Measurements from ENCODE around the gene ATXN1.
A peak's percentile ranks its signal among the peaks of the same experiment; 100 is the strongest.

ATXN1 gene

DNA sequence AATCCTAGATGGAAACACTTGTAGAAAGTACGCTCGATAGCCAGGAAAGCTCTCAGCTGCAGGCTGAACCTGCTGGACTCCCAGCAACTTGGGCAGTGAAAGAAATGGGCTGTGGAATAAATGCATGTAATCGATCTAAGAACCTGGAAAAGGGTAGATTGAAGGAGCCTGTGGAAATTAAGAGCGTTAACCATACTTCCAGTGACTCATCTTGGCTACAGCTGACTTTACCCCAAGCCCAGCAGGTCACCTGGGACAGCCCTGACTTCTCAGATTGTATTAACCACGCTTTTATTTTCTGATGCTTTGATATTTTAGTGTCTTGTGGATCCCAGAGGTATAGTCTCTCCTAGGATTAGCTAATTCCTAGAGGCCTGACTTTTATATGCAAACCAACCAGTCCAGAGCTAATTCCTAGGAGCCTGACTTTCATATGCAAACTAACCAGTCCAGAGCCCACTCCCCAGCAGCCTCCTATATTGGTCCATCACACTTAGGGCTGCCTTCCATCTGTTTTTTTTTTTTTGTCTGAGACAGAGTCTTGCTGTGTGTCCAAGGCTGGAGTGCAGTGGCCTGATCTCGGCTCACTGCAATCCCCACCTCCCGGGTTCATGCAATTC lies 436.5 kb downstream of the ATXN1 start:
- Histone ChIP-seq H3K36me3 (ENCODE audit: control insufficient read depth in 2 of 2, insufficient read depth in 1 of 2, low read length in 2 of 2) (peaks cover 0 to 20% of the 10 kb centered on the region in 2 experiments; a peak in 2 of 3 replicates), H3K4me1 (ENCODE audit: control insufficient read depth, insufficient read depth, low read length) (peaks cover 11% of the 10 kb centered on the region), H3K4me3 (ENCODE audit: low read depth, low read length) (no peak overlapping the region), H3K9me3 (ENCODE audit: control insufficient read depth, insufficient read depth, low read depth, low read length) (no peaks in the 10 kb centered on the region), H3K27ac (ENCODE audit: extremely low read depth, low read depth, low read length) (no peak overlapping the region)
- POLR2A ChIA-PET: no interaction called here
- CTCF ChIA-PET: interaction anchor here (0.6 to 8.5 kb wide), 10 partner anchors 8 to 1798 kb away, joined by 3 to 86 read pairs (median 3); no protein-coding TSS in a partner anchor
- TF ChIP-seq ZNF341 (tag by site-specific recombination; IDR thresholded peaks at IDR 0.05; ENCODE audit: low read depth): no peak
- peak; percentile 85 for TF ChIP-seq MYNN (tag by site-specific recombination; IDR thresholded peaks at IDR 0.05; ENCODE audit: borderline replicate concordance)
- peak; percentile 52 for TF ChIP-seq ZBTB17 (tag by site-specific recombination; IDR thresholded peaks at IDR 0.05)

- CTCF ChIA-PET: interaction anchor here (0.6 to 8.5 kb wide), 9 partner anchors 7 to 444 kb away, joined by 3 to 86 read pairs (median 3); no protein-coding TSS in a partner anchor
- TF ChIP-seq ZNF677 (tag by site-specific recombination; IDR thresholded peaks at IDR 0.05) (no peak), MYNN (tag by site-specific recombination; IDR thresholded peaks at IDR 0.05; ENCODE audit: borderline replicate concordance) (no peak), MEIS1 (CRISPR knock-in tag; IDR thresholded peaks at IDR 0.05; ENCODE audit: borderline replicate concordance) (no peak)
- TF ChIP-seq, protein P1, sequence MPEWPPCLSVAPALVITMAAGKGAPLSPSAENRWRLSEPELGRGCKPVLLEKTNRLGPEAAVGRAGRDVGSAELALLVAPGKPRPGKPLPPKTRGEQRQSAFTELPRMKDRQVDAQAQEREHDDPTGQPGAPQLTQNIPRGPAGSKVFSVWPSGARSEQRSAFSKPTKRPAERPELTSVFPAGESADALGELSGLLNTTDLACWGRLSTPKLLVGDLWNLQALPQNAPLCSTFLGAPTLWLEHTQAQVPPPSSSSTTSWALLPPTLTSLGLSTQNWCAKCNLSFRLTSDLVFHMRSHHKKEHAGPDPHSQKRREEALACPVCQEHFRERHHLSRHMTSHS (tag by site-specific recombination; IDR thresholded peaks at IDR 0.05): no peak
- POLR2A ChIA-PET: no interaction called here
Observed at GRCh38 chr6:16324184-16324583, 437.1 kb downstream of the ATXN1 start.

DNA sequence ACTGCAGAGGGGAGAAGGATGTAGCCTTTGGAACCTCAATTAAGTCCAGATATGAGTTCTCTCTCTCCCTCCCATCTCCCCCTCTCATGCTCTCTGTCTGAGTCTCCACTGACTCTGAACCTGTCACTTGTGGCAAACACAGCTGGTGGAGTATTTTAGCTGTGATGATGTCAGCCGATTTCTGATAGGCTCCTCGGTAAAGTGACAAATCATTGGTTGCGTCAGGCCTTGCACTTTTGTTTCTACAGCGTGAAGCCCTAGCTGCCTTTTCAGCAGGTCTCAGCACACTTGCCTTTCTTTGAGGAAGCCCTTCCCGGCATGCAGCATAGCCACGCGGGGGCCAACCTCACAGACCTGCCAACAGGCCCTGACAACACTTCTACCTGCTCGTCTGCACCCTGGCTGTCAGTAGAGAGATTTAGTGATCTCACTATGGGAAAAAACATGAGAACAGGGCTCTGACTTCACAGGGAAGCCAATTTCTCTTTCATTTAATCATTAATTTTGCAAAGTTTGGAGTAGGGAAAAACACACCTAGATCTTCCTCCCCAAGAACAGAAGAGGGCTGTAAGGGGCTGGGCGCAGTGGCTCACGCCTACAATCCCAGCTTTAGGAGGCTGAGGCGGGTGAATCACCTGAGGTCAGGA lies 438.5 kb downstream of the ATXN1 start:
- Histone ChIP-seq H3K36me3 (ENCODE audit: control insufficient read depth in 2 of 2, insufficient read depth in 1 of 2, low read length in 2 of 2) (peaks cover 0 to 19% of the 10 kb centered on the region in 2 experiments; a peak in 2 of 3 replicates), H3K9me3 (ENCODE audit: control insufficient read depth, insufficient read depth, low read depth, low read length) (no peaks in the 10 kb centered on the region), H3K4me3 (ENCODE audit: low read depth, low read length) (no peak overlapping the region), H3K4me1 (ENCODE audit: control insufficient read depth, insufficient read depth, low read length) (peaks cover 11% of the 10 kb centered on the region), H3K27ac (ENCODE audit: extremely low read depth, low read depth, low read length) (peak overlapping the region; percentile 40; the same call in 1 of the 2 replicates)
- CTCF ChIA-PET: interaction anchor here (0.6 to 8.5 kb wide), 6 partner anchors 10 to 180 kb away, joined by 3 to 86 read pairs (median 3); no protein-coding TSS in a partner anchor
- POLR2A ChIA-PET: interaction anchor here (0.6 to 1.4 kb wide), 2 partner anchors 45 to 194 kb away, joined by 3 to 4 read pairs; no protein-coding TSS in a partner anchor
- TF ChIP-seq ZNF404 (tag by site-specific recombination; IDR thresholded peaks at IDR 0.05) (no peak), ZNF132 (tag by site-specific recombination; IDR thresholded peaks at IDR 0.05; ENCODE audit: borderline replicate concordance) (no peak), ZNF239 (tag by site-specific recombination; IDR thresholded peaks at IDR 0.05) (no peak), ZSCAN16 (tag by site-specific recombination; IDR thresholded peaks at IDR 0.05) (no peak), ZNF677 (tag by site-specific recombination; IDR thresholded peaks at IDR 0.05) (no peak), ZBTB44 (tag by site-specific recombination; IDR thresholded peaks at IDR 0.05) (0 out of 2 replicates have a peak, but pooled peaks have one; percentile 25), ZNF561 (tag by site-specific recombination; IDR thresholded peaks at IDR 0.05; ENCODE audit: borderline replicate concordance) (no peak), HIC1 (tag by site-specific recombination; IDR thresholded peaks at IDR 0.05) (no peak), ZNF24 (tag by site-specific recombination; IDR thresholded peaks at IDR 0.05) (peak; percentile 64; the same call in 1 of the 2 replicates), ZNF654 (tag by site-specific recombination; IDR thresholded peaks at IDR 0.05; ENCODE audit: low read depth) (no peak), ZBTB48 (tag by site-specific recombination; IDR thresholded peaks at IDR 0.05) (no peak), ZNF621 (tag by site-specific recombination; IDR thresholded peaks at IDR 0.05) (no peak), ZNF560 (tag by site-specific recombination; IDR thresholded peaks at IDR 0.05; ENCODE audit: borderline replicate concordance) (no peak), RBAK (tag by site-specific recombination; IDR thresholded peaks at IDR 0.05) (no peak), ZNF501 (tag by site-specific recombination; IDR thresholded peaks at IDR 0.05) (no peak)
- TF ChIP-seq, protein P2, sequence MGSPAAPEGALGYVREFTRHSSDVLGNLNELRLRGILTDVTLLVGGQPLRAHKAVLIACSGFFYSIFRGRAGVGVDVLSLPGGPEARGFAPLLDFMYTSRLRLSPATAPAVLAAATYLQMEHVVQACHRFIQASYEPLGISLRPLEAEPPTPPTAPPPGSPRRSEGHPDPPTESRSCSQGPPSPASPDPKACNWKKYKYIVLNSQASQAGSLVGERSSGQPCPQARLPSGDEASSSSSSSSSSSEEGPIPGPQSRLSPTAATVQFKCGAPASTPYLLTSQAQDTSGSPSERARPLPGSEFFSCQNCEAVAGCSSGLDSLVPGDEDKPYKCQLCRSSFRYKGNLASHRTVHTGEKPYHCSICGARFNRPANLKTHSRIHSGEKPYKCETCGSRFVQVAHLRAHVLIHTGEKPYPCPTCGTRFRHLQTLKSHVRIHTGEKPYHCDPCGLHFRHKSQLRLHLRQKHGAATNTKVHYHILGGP (tag by site-specific recombination; IDR thresholded peaks at IDR 0.05): no peak

More at GRCh38 chr6:16324184-16324583, 437.1 kb downstream of the ATXN1 start:
- no peaks in the 10 kb centered on the region for H3K9me3 ChIP-seq (ENCODE audit: control insufficient read depth, insufficient read depth, low read depth, low read length)
- peaks cover 0 to 20% of the 10 kb centered on the region in 2 experiments; a peak in 2 of 3 replicates for H3K36me3 ChIP-seq (ENCODE audit: control insufficient read depth in 2 of 2, insufficient read depth in 1 of 2, low read length in 2 of 2)
- no peak overlapping the region for H3K4me3 ChIP-seq (ENCODE audit: low read depth, low read length)
- H3K4me1 ChIP-seq (ENCODE audit: control insufficient read depth, insufficient read depth, low read length): peaks cover 11% of the 10 kb centered on the region
- no peak overlapping the region for H3K27ac ChIP-seq (ENCODE audit: extremely low read depth, low read depth, low read length)
